ENCODE data around the gene TMEM170B.
A peak's percentile ranks its signal among the peaks of the same experiment; 100 is the strongest.

The TMEM170B gene

DNA sequence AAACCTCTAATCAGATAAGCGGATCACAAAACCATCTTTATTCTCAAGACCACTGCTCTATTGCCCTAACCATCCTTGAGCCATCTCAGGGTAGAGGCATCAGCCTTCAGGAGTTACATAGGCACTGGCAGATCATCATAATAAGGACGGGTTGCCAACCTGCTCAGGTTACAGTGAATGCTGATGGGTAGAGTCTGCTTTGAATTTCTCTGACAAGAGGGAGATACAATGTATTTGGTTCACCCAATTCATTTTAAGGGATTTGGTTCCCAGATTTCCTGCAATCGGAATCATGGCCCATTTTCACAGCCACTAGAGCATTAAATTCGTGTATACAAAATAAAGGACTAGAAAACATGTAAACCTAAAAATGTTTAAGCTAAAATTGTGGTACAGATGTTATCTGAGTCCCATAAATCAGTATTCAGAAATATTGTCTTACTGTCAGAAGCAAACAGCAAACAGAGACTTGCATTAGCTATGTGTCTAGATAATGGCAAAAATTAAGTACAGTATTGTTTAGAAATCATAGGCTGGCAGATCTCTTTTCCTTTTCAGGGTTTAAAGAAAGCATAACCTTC, 41.9 kb upstream of the TMEM170B start:
- H3K4me3 ChIP-seq (ENCODE audit: low read depth, low read length), result no peak overlapping the region
- TF ChIP-seq, protein P1, sequence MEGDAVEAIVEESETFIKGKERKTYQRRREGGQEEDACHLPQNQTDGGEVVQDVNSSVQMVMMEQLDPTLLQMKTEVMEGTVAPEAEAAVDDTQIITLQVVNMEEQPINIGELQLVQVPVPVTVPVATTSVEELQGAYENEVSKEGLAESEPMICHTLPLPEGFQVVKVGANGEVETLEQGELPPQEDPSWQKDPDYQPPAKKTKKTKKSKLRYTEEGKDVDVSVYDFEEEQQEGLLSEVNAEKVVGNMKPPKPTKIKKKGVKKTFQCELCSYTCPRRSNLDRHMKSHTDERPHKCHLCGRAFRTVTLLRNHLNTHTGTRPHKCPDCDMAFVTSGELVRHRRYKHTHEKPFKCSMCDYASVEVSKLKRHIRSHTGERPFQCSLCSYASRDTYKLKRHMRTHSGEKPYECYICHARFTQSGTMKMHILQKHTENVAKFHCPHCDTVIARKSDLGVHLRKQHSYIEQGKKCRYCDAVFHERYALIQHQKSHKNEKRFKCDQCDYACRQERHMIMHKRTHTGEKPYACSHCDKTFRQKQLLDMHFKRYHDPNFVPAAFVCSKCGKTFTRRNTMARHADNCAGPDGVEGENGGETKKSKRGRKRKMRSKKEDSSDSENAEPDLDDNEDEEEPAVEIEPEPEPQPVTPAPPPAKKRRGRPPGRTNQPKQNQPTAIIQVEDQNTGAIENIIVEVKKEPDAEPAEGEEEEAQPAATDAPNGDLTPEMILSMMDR (IDR thresholded peaks at IDR 0.05; ENCODE audit: borderline replicate concordance, insufficient read depth, low read depth, low read length), result no peak

DNA sequence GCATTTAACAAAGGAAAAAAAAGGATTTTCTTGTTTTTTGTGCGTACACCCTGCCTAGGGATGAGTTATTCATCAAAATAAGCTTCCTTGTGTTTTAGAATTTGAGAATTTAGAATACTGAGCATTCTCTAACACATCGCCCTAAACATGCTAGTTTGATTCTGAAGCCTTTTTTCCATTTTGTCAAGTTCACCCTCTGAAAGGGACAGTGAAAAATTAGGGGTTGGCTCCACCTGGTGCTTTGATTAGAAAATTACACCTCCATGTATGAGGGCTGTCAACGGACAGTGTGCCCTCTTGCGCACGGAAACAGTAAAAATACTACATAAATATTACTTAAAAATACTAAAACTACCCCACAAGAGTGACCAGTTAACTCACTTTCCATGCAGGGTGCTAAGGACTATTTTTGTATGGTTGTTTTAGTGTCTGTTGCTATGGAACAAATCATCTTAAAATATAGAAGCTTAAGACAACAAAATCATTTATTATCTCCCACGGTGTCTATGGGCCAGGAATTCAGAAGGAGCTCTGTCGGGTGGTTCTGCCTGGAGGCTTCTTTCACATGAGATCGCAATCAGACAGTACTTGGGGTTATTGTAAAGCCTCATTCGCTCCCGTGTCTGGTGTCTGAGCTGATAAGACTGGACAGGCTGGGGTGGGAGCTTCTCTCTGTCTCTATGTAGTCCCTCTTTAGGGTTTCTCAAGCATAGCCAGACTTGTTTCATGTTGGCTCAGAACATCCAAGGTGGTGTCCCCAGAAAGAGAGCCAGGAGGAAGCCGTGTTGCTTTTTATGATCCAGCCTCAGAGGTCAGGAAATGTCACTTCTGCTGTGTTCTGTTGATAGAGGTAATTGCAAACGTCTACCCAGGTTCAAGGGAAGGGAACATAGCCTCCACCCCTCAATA, 41.1 kb upstream of the TMEM170B start:
- TF ChIP-seq, protein P1 (IDR thresholded peaks at IDR 0.05; ENCODE audit: borderline replicate concordance, insufficient read depth, low read depth, low read length), result peak; percentile 47; the same call in 1 of the 2 replicates
- H3K4me3 ChIP-seq (ENCODE audit: low read depth, low read length), result no peak overlapping the region

DNA sequence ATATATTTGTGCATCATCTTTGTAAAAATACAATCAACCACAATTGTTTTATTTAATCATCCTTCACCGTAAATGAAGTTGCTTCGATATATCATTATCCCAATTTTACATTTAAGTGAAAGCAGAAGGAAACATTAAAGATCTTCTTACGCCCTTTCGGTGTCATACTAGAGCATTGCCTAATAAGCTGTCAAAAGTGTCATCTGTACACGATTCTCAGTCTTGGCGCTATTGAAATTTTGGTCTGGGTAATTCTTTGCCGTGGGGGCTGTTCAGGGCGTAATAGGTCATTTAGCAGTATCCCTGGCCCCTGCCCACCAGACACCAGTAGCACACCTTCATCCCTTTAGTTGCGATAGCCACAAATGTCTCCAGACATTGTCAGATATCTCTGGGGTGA, 40.4 kb upstream of the TMEM170B start:
- H3K4me3 ChIP-seq (ENCODE audit: low read depth, low read length), result no peak overlapping the region
- TF ChIP-seq, protein P1 (IDR thresholded peaks at IDR 0.05; ENCODE audit: borderline replicate concordance, insufficient read depth, low read depth, low read length), result no peak

DNA sequence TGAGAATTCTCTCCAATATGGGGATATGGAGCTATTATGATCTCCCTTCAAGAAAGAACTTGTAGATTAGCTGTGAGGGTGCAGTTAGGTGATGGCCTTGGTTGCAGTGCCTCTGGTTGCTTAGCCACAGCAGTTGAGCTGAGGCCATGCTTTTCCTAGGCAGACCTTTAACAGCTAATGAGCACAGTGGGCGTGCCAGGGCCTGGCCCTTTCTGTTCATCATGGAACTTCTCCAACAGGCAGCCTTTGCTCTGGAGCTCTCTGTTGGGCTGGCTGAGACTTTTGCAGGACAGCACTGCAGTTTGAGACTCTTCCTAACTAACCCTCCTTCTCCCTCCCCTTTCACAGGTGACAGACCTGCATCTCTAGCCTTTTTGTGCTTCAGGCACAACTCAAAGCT, 39.7 kb upstream of the TMEM170B start:
- no peak overlapping the region for H3K4me3 ChIP-seq (ENCODE audit: low read depth, low read length)
- TF ChIP-seq, protein P1 (IDR thresholded peaks at IDR 0.05; ENCODE audit: borderline replicate concordance, insufficient read depth, low read depth, low read length), result no peak

DNA sequence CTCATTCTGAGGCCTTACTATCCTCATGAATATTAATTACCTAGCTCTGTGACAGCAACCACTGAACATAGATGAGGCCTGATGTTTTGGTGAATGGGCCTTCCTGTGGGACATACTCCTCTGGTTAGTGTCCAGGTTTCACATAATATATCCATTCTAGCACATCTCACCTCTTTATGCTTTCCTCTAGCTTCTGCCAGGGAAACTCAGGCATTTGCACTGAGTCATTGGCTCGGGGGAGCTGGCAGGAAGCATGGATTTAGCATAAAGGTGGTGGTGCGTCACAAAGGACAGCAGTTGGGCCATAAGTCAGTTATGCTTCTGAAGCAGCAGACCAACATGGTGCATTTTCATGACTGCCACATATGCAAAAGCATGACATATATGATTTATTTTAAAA, 37.5 kb upstream of the TMEM170B start:
- H3K4me3 ChIP-seq (ENCODE audit: low read depth, low read length), result no peak overlapping the region
- TF ChIP-seq, protein P1 (IDR thresholded peaks at IDR 0.05; ENCODE audit: borderline replicate concordance, insufficient read depth, low read depth, low read length), result no peak

DNA sequence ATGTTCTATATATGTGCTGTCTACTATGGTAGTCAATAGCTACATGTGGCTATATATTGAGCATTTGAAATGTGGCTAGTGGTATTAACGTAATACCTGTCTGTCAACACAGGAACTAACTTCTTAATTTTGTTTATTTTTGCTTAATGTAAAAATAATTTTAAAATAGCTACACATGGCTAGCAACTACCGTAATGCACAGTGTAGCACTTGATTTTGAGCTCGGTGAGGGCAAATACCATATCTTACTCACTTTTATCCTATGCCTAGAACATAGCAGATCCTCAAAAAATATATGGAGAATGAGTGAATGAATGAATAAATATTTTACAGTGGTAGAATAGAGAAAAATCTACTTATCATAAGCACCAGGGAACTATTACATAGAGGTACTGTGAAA, 28.1 kb upstream of the TMEM170B start:
- TF ChIP-seq, protein P1 (IDR thresholded peaks at IDR 0.05; ENCODE audit: borderline replicate concordance, insufficient read depth, low read depth, low read length), result no peak
- no peak overlapping the region for H3K4me3 ChIP-seq (ENCODE audit: low read depth, low read length)

DNA sequence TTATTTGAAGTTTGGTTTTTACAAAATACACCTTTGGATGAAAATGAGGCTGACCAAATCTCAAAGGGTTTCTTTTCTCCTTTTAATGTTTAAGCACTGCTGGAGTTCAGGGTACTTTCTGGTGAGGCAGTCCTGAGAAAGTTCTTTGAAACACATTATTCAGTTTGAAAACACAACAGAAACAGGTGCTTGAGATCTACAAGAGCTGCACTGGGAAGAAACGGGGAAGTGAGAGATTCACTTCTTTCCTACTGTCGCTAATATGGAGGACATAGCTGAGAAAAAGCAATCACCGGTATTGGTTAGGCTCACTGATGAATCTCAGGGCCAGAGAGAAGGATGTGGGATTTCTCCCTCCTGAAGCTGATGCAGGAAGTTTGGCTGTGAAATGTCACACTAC, 22.9 kb upstream of the TMEM170B start:
- TF ChIP-seq, protein P1 (IDR thresholded peaks at IDR 0.05; ENCODE audit: borderline replicate concordance, insufficient read depth, low read depth, low read length), result no peak
- no peak overlapping the region for H3K4me3 ChIP-seq (ENCODE audit: low read depth, low read length)
